ENCODE data around the gene EPB41L4A. TPM values are rescaled to one million over a fixed set of nuclear protein-coding genes. Genes with fewer than 3 reads are reported as not detected.
"Not testable (repeated sequence)": the region's sequence is repeated elsewhere in the genome, so short reads cannot be mapped to it uniquely, and the experiment has no call there.

EPB41L4A gene, protein sequence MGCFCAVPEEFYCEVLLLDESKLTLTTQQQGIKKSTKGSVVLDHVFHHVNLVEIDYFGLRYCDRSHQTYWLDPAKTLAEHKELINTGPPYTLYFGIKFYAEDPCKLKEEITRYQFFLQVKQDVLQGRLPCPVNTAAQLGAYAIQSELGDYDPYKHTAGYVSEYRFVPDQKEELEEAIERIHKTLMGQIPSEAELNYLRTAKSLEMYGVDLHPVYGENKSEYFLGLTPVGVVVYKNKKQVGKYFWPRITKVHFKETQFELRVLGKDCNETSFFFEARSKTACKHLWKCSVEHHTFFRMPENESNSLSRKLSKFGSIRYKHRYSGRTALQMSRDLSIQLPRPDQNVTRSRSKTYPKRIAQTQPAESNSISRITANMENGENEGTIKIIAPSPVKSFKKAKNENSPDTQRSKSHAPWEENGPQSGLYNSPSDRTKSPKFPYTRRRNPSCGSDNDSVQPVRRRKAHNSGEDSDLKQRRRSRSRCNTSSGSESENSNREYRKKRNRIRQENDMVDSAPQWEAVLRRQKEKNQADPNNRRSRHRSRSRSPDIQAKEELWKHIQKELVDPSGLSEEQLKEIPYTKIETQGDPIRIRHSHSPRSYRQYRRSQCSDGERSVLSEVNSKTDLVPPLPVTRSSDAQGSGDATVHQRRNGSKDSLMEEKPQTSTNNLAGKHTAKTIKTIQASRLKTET
- total RNA-seq (10 to 100 TPM in 8 of 9 donors, 1 to 10 TPM in 1; 9.0 to 34.5 (median 20.8) TPM), polyA plus RNA-seq (10 to 100 TPM in 1 of 2 donors, 1 to 10 TPM in 1; 6.4 to 10.6 TPM)
- long read RNA-seq, donor 1, partial matches to known transcripts: 2 of 8 reads
- long read RNA-seq, donor 1, other reads (novel, unspliced or antisense): 6 of 8 reads
- long read RNA-seq, donor 2, partial matches to known transcripts: 15 of 24 reads
- long read RNA-seq, donor 2, other reads (novel, unspliced or antisense): 9 of 24 reads
- long read RNA-seq, donor 3, partial matches to known transcripts: 4 of 8 reads
- long read RNA-seq, donor 3, other reads (novel, unspliced or antisense): 4 of 8 reads

DNA sequence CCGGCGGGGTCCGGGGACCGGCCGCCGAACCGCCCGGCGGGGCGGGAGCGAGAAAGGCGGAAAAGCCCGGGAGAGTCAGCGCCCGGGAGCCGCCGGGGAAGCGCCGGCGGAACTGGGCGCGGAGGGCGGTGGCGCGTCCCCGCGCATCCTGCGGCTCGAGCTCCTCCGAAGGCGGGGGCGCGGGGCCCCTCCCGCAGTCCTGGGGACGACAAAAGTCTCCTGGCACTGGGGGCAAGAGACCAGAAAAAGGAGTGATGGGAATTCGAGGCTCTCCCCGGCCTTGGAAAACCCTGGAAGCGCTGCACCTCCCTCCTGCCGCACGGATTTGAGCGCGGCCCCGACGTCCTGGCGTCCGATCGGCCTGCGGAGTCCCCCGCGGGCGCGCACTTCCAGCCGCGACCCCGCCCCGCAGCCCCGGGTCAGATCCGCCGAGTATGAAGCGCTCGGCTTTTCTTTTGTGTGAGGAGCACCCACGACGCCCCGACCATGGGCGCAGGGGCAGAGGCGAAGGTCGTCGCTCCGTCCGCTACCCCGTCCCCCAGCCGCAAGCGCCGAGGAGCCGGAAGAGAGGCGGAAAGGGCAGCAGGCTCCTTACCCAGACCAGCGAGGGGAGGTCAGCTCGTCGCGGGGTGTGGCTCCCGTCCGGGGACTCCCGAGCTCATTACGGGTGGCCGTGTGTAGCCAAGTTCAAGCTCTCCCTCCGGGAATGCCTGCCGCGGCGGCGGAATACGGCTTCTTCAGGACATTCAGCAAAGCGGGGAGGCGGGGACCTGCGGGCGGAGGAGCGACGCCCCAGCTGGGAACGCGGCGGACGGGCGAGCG, at the start of gene EPB41L4A:
EPB41L4A (minus strand) TSS at position 114 of the 822 bp plus-strand sequence. CDS start 238 bp downstream, outside the sequence.
- WGBS, 4 donors: 0 to 1% (median 1%) methylated on average over 11 to 103 of the region's 103 CpGs
- DNase-seq (peak; percentile 33 to 86 (median 74)), ATAC-seq (peak; percentile 57 to 86 (median 74))
- no peaks in the 10 kb centered on the region for H3K9me3 ChIP-seq
- intact Hi-C loops (cut with DNase I): loop anchor here in 5 of 10 donors (5.0 to 10.0 kb wide), 7 partner anchors 65 to 257 kb away; no protein-coding TSS in a partner anchor
- H3K27me3 ChIP-seq: peaks cover 0 to 25% (median 0%) of the 10 kb centered on the region in 9 donors
- H3K27ac ChIP-seq: peak within 1 kb of the TSS; percentile 72 to 95 (median 92)
- H3K4me3 ChIP-seq: peak within 1 kb of the TSS; percentile 63 to 97 (median 88)
- no peak for TF ChIP-seq POLR2A (IDR thresholded peaks at IDR 0.05)
- TF ChIP-seq, protein P1, sequence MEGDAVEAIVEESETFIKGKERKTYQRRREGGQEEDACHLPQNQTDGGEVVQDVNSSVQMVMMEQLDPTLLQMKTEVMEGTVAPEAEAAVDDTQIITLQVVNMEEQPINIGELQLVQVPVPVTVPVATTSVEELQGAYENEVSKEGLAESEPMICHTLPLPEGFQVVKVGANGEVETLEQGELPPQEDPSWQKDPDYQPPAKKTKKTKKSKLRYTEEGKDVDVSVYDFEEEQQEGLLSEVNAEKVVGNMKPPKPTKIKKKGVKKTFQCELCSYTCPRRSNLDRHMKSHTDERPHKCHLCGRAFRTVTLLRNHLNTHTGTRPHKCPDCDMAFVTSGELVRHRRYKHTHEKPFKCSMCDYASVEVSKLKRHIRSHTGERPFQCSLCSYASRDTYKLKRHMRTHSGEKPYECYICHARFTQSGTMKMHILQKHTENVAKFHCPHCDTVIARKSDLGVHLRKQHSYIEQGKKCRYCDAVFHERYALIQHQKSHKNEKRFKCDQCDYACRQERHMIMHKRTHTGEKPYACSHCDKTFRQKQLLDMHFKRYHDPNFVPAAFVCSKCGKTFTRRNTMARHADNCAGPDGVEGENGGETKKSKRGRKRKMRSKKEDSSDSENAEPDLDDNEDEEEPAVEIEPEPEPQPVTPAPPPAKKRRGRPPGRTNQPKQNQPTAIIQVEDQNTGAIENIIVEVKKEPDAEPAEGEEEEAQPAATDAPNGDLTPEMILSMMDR (IDR thresholded peaks at IDR 0.05): no peak
- peaks cover 0 to 34% (median 17%) of the 10 kb centered on the region in 12 donors for H3K4me1 ChIP-seq
- H3K36me3 ChIP-seq: no peaks in the 10 kb centered on the region

DNA sequence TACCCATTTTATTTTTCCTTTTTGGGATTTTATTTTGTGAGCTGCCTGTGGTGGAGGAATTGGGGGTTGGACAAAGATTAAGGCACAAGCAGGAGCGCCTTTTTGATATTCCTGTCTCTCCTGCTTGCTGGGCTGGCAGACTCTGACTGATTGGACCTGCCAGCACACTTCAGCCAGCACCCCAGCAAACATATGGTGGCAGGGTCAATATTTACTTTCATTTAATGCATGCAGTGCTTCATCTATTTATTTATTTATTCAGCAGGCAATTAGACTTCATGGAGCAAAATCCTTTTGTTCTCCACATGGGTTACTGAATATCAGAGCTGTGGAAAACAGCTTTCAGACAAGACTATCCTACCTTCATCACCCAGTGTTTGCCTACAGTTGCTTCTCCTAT, 48.4 kb upstream of the EPB41L4A start:
- no peak for TF ChIP-seq POLR2A (IDR thresholded peaks at IDR 0.05)
- TF ChIP-seq, protein P1 (IDR thresholded peaks at IDR 0.05): no peak
- DNase-seq (no peak), ATAC-seq (no peak)
- intact Hi-C loops (cut with DNase I): no loop called here
- no peak overlapping the region for H3K27ac ChIP-seq
- no peak overlapping the region for H3K4me3 ChIP-seq
- 92 to 100% (median 97%) methylated on average over 1 of the region's 1 CpG for WGBS, 4 donors
- peaks cover 0 to 8% (median 0%) of the 10 kb centered on the region in 12 donors for H3K4me1 ChIP-seq
- no peaks in the 10 kb centered on the region for H3K9me3 ChIP-seq
- no peaks in the 10 kb centered on the region for H3K27me3 ChIP-seq
- no peaks in the 10 kb centered on the region for H3K36me3 ChIP-seq

DNA sequence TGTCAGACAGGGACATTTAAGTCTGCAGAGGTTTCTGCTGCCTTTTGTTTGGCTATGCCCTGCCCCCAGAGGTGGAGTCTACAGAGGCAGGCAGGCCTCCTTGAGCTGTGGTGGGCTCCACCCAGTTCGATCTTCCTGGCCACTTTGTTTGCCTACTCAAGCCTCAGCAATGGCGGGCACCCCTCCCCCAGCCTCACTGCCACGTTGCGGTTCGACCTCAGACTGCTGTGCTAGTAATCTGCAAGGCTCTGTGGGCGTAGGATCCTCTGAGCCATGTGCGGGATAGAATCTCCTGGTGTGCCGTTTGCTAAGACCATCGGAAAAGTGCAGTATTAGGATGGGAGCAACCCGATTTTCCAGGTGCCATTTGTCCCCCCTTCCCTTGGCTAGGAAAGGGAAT, 47.2 kb upstream of the EPB41L4A start:
- H3K36me3 ChIP-seq; intact Hi-C loops (cut with DNase I); DNase-seq; H3K4me1 ChIP-seq; H3K27ac ChIP-seq; H3K9me3 ChIP-seq; ATAC-seq; H3K4me3 ChIP-seq; H3K27me3 ChIP-seq: not testable (repeated sequence)
- 90 to 96% (median 95%) methylated on average over 10 of the region's 10 CpGs for WGBS, 4 donors

DNA sequence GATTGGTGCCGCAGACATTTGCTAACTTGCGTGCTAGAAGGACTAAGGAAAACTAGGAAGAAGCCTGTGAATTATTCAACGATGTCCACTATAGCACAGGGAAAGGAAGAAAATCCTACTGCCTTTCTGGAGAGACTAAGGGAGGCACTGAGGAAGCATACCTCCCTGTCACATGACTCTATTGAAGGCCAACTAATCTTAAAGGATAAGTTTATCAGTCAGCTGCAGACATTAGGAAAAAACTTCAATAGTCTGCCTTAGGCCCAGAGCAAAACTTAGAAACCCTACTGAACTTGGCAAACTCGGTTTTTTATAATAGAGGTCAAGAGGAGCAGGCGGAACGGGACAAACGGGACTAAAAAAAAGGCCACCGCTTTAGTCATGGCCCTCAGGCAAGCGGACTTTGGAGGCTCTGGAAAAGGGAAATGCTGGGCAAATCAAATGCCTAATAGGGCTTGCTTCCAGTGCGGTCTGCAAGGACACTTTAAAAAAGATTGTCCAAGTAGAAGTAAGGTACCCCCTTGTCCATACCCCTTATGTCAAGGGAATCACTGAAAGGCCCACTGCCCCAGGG, 28.2 kb upstream of the EPB41L4A start:
- DNase-seq; H3K4me3 ChIP-seq; H3K4me1 ChIP-seq; H3K36me3 ChIP-seq; H3K9me3 ChIP-seq; H3K27ac ChIP-seq; intact Hi-C loops (cut with DNase I); H3K27me3 ChIP-seq; ATAC-seq: not testable (repeated sequence)
- WGBS, 4 donors: 85 to 91% (median 86%) methylated on average over 10 of the region's 10 CpGs
